ENCODE data around the gene FAM210A.

DNA sequence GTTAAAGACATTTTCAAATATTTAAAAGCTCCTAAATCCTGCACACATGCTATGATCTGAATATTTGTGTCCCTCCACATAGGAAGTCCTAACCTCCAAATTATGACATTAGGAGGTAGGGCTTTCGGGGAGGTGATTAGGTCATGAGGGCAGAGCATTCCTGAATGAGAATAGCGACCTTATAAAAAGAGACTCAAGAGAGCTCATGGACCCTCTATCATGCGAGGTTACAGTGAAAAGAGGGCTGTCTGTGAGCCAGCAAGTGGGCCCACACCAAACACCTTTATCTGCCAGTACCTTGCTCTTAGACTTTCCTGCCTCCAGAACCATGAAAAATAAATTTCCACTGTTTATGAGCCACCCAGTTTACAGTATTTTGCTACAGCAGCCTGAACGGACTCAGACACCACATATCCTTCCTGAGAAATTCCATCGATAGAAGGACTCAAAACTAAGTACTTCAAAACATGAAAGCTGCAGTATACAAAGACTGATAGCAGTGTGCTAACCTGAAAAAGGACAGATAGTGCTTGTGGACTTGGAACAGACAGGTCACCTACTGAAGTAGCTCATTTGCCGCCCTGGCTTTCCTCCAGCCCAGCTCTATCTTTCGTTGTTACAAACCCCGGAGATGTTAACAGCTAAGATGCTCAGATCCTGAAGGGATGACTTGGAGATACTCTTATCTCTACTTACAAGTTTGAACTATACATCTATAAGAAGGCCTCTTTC, 13.8 kb downstream of the FAM210A start:
- TF ChIP-seq, protein P1, sequence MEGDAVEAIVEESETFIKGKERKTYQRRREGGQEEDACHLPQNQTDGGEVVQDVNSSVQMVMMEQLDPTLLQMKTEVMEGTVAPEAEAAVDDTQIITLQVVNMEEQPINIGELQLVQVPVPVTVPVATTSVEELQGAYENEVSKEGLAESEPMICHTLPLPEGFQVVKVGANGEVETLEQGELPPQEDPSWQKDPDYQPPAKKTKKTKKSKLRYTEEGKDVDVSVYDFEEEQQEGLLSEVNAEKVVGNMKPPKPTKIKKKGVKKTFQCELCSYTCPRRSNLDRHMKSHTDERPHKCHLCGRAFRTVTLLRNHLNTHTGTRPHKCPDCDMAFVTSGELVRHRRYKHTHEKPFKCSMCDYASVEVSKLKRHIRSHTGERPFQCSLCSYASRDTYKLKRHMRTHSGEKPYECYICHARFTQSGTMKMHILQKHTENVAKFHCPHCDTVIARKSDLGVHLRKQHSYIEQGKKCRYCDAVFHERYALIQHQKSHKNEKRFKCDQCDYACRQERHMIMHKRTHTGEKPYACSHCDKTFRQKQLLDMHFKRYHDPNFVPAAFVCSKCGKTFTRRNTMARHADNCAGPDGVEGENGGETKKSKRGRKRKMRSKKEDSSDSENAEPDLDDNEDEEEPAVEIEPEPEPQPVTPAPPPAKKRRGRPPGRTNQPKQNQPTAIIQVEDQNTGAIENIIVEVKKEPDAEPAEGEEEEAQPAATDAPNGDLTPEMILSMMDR (IDR thresholded peaks at IDR 0.05; ENCODE audit: low read length): no peak
- no peak for TF ChIP-seq EZH2 (IDR thresholded peaks at IDR 0.05; ENCODE audit: borderline replicate concordance, low read length)

Measured in OCI-LY1 (cell line).